ENCODE data around the gene HOXB13.
A peak's percentile ranks its signal among the peaks of the same experiment; 100 is the strongest.

The HOXB13 gene

GRCh38 chr17:48704361-48705248, 23.9 kb downstream of the HOXB13 start:
- DNase-seq = no peak

- no peak for DNase-seq
These were observed 26.6 kb downstream of the HOXB13 start for GRCh38 chr17:48701864-48702532.

- DNase-seq = no peak
These were observed 35.4 kb downstream of the HOXB13 start for GRCh38 chr17:48693178-48693577.

- DNase-seq = no peak
These were observed 36.5 kb downstream of the HOXB13 start for GRCh38 chr17:48692049-48692448.

- DNase-seq = no peak
These were observed 37.9 kb downstream of the HOXB13 start for GRCh38 chr17:48690655-48691054.

GRCh38 chr17:48681609-48682008, 46.9 kb downstream of the HOXB13 start:
- no peak for DNase-seq

GRCh38 chr17:48679385-48680096, 49.0 kb downstream of the HOXB13 start:
- no peak for DNase-seq

GRCh38 chr17:48678141-48678971, 50.2 kb downstream of the HOXB13 start:
- DNase-seq = peak; percentile 46

- DNase-seq = no peak
These were observed 51.5 kb downstream of the HOXB13 start for GRCh38 chr17:48676963-48677558.
